SK-N-MC (cell line): ENCODE results near the gene SLC35D2.

ENCODE experiments used
- EZH2 ChIP-seq: fragments of 200-600 bp; sonication (generic); IDR thresholded peaks from one replicate; pipeline ENCODE4 v1.6.1; 2017; ENCODE audit warnings: antibody characterized with exemption
- POLR2AphosphoS5 ChIP-seq: IDR thresholded peaks from 2 replicates; pipeline ENCODE4 v1.6.1; 2012; ENCODE audit warnings: mild to moderate bottlenecking, low read depth, low read length, borderline replicate concordance

DNA sequence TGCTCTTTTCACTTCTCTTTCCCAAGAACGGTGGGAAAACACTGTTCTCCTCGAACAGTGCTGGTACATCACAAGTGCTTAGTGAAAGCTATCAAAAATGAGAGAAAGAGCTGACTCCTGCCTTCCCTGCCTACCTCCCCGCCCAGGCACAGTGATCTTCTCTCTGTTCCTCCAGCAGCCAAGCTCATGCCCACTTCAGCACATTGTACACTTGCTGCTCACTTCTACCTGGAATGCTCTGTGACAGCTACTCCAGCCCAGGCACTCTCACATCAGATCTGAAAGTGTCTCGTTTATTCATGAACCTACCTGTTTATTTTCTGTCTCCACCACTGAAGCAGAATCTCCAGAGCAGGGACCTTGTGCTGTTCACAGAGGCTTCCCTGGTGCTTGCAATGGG, 1.8 kb downstream of the SLC35D2 start:
- TF ChIP-seq POLR2AphosphoS5 = no peak
- TF ChIP-seq EZH2 = no peak
